A549 (cell line): ENCODE measurements around the gene KLF16. TPM values are rescaled to one million over a fixed set of nuclear protein-coding genes. Genes with fewer than 3 reads are reported as not detected.

ENCODE experiments used
- ATAC-seq, 2 experiments: fragments of 200-7000 bp in 1 of 2; fragments of >200 bp in 1 of 2; cut with Nextera tagmentation in 1 of 2; cut with Tn5 transposase in 1 of 2; 3 replicates each; pipeline versions ENCODE4 v1.8.0 to v1.9.1; 2018 to 2020; ENCODE audit warnings: mild to moderate bottlenecking in 1 of 2, moderate library complexity in 1 of 2
- CTCF ChIA-PET: fragments of 300-600 bp; sonication (Branson Sonifier 250); formaldehyde crosslinking; extraction: SDS; loops from one replicate; lab custom pipeline; 2021; ENCODE audit warnings: antibody characterized with exemption, inconsistent platforms; lab: Yijun Ruan, JAX
- POLR2A ChIA-PET: fragments of 350-600 bp; formaldehyde crosslinking; extraction: SDS; loops from one replicate; lab custom pipeline; 2021; ENCODE audit warnings: antibody characterized with exemption, inconsistent platforms; lab: Yijun Ruan, JAX
- DNase-seq, 2 experiments: peaks; one replicate each; pipeline versions ENCODE4 v3.0.0 to v3.0.0-alpha.2; 2011 to 2016; ENCODE audit warnings: low read depth in 1 of 2, low spot score in 1 of 2
- FAIRE-seq: peaks from 2 replicates; lab custom pipeline; 2011; peaks lifted over from hg19 to GRCh38; lab: Jason Lieb, UNC
- H3K27ac ChIP-seq, 2 experiments: fragments of >200 bp; sonication (Bioruptor Twin); formaldehyde crosslinking; 3 replicates each; pipeline ENCODE4 v1.5.1; 2016 to 2017
- H3K4me1 ChIP-seq: fragments of >200 bp; sonication (Bioruptor Twin); formaldehyde crosslinking; 3 replicates; pipeline ENCODE4 v1.6.1; 2016
- H3K4me2 ChIP-seq: fragments of >200 bp; sonication (Bioruptor Twin); formaldehyde crosslinking; 3 replicates; pipeline ENCODE4 v1.6.1; 2016
- H3K4me3 ChIP-seq: fragments of >200 bp; sonication (Bioruptor Twin); formaldehyde crosslinking; 3 replicates; pipeline ENCODE4 v1.5.1; 2016
- H3K9me3 ChIP-seq: fragments of >200 bp; sonication (Bioruptor Twin); formaldehyde crosslinking; 3 replicates; pipeline ENCODE4 v1.6.1; 2016
- CBX2 ChIP-seq: fragments of 200-600 bp; sonication (generic); IDR thresholded peaks from 2 replicates; pipeline ENCODE4 v1.6.1; 2016; ENCODE audit warnings: low read depth, mild to moderate bottlenecking, borderline replicate concordance
- CHD2 ChIP-seq: fragments of 150-350 bp; IDR thresholded peaks from 2 replicates; pipeline ENCODE4 v1.6.1; 2014; ENCODE audit warnings: low read length; ENCODE audit not compliant: partially characterized antibody
- CHD4 ChIP-seq: fragments of 200-600 bp; sonication (generic); IDR thresholded peaks from 2 replicates; pipeline ENCODE4 v1.6.1; 2016; ENCODE audit warnings: antibody characterized with exemption, mild to moderate bottlenecking, borderline replicate concordance
- E2F6 ChIP-seq: IDR thresholded peaks from 2 replicates; pipeline ENCODE4 v1.6.1; 2012; ENCODE audit warnings: low read depth, borderline replicate concordance
- EHF ChIP-seq: fragments of 250-450 bp; sonication (Bioruptor Pico); IDR thresholded peaks from 2 replicates; pipeline ENCODE4 v1.5.0; 2020; ENCODE audit warnings: mild to moderate bottlenecking
- ESRRA ChIP-seq: fragments of 150-350 bp; IDR thresholded peaks from 2 replicates; pipeline ENCODE4 v1.6.1; 2014; ENCODE audit warnings: mild to moderate bottlenecking, low read length, borderline replicate concordance
- GATA3 ChIP-seq: IDR thresholded peaks from 2 replicates; pipeline ENCODE4 v1.6.1; 2012; ENCODE audit warnings: borderline replicate concordance
- HOXA7 ChIP-seq: fragments of 250-450 bp; sonication (Bioruptor Pico); IDR thresholded peaks from 2 replicates; pipeline ENCODE4 v1.5.0; 2020; ENCODE audit warnings: mild to moderate bottlenecking, moderate library complexity
- HOXB5 ChIP-seq: fragments of 250-450 bp; sonication (Bioruptor Pico); IDR thresholded peaks from 2 replicates; pipeline ENCODE4 v1.5.0; 2020; ENCODE audit warnings: mild to moderate bottlenecking, moderate library complexity
- JUN ChIP-seq, 2 experiments: fragments of >200 bp; sonication (Bioruptor Twin); formaldehyde crosslinking; IDR thresholded peaks; 2 replicates in 1 of 2; 3 replicates in 1 of 2; pipeline ENCODE4 v1.6.1; 2016 to 2017
- MAZ ChIP-seq: fragments of 150-350 bp; IDR thresholded peaks from 2 replicates; pipeline ENCODE4 v1.6.1; 2014; ENCODE audit warnings: antibody characterized with exemption, low read depth, low read length, borderline replicate concordance
- MYC ChIP-seq: IDR thresholded peaks from 2 replicates; pipeline ENCODE4 v1.6.1; 2012; ENCODE audit warnings: mild to moderate bottlenecking, inconsistent platforms, low read length, improper control_type of control experiment, borderline replicate concordance
- NPAS2 ChIP-seq: fragments of 250-450 bp; sonication (Bioruptor Pico); IDR thresholded peaks from 2 replicates; pipeline ENCODE4 v1.8.0; 2022; ENCODE audit warnings: mild to moderate bottlenecking, moderate library complexity, borderline replicate concordance
- NR3C1 ChIP-seq: fragments of >200 bp; sonication (Bioruptor Twin); formaldehyde crosslinking; IDR thresholded peaks from 3 replicates; pipeline ENCODE4 v1.6.1; 2017
- REST ChIP-seq: fragments of 200-600 bp; sonication (generic); IDR thresholded peaks from 2 replicates; pipeline ENCODE4 v1.6.1; 2016; ENCODE audit warnings: antibody characterized with exemption, mild to moderate bottlenecking, moderate library complexity
- RFX5 ChIP-seq: fragments of 450-650 bp; IDR thresholded peaks from 2 replicates; pipeline ENCODE4 v1.7.1; 2014; ENCODE audit warnings: antibody characterized with exemption, mild to moderate bottlenecking, moderate library complexity
- RNF2 ChIP-seq: fragments of 200-600 bp; sonication (generic); IDR thresholded peaks from 2 replicates; pipeline ENCODE4 v1.6.1; 2016; ENCODE audit warnings: low read depth, mild to moderate bottlenecking, antibody characterized with exemption, moderate library complexity, borderline replicate concordance
- TFCP2L1 ChIP-seq: fragments of 250-450 bp; sonication (Bioruptor Pico); IDR thresholded peaks from 2 replicates; pipeline ENCODE4 v1.5.0; 2021; ENCODE audit warnings: mild to moderate bottlenecking
- TP53 ChIP-seq: fragments of 250-450 bp; sonication (Bioruptor Pico); IDR thresholded peaks from 2 replicates; pipeline ENCODE4 v1.5.0; 2021; ENCODE audit warnings: mild to moderate bottlenecking, moderate library complexity
- ZC3H11A ChIP-seq: fragments of 450-650 bp; IDR thresholded peaks from 2 replicates; pipeline ENCODE4 v1.6.1; 2014; ENCODE audit warnings: antibody characterized with exemption, mild to moderate bottlenecking
- ZFP36 ChIP-seq: fragments of 450-650 bp; IDR thresholded peaks from 2 replicates; pipeline ENCODE4 v1.6.1; 2014; ENCODE audit warnings: borderline replicate concordance; ENCODE audit not compliant: partially characterized antibody
- ZNF302 ChIP-seq: fragments of 250-450 bp; sonication (Bioruptor Pico); IDR thresholded peaks from 2 replicates; pipeline ENCODE4 v1.9.0; 2021; ENCODE audit warnings: inconsistent platforms, mild to moderate bottlenecking, moderate library complexity
- ZSCAN20 ChIP-seq: fragments of 250-450 bp; sonication (Bioruptor Pico); IDR thresholded peaks from 2 replicates; pipeline ENCODE4 v1.8.0; 2022; ENCODE audit warnings: mild to moderate bottlenecking, moderate library complexity
- WGBS: methylation state at CpG from one replicate; pipeline ENCODE4 v1.1.6; 2017; ENCODE audit errors: missing lambda C conversion rate; 5-methylcytosine and 5-hydroxymethylcytosine counted together
- polyA plus RNA-seq, 4 experiments: library from polyadenylated mRNA; depleted of rRNA in 3 of 4; stranded (reverse); fragments of >200 nt; fragmentation: RNase III in 1 of 4; extraction: RNeasy Plus Mini Kit Qiagen cat#74134 plus additional on column Dnase treatment in 1 of 4; gene quantifications; 2 replicates in 3 of 4; 3 replicates in 1 of 4; pipeline ENCODE4 v1.2.3, GENCODE V29; 2011 to 2017
- TF ChIP-seq, protein P1 (sequence below): fragments of >200 bp; sonication (Bioruptor Twin); formaldehyde crosslinking; IDR thresholded peaks from 3 replicates; pipeline ENCODE4 v1.6.1; 2016

Gene KLF16
- polyA plus RNA-seq, 2 of the 4 experiments (the other 2 are of a cell fraction) = 5.8 to 25.7 TPM

DNA sequence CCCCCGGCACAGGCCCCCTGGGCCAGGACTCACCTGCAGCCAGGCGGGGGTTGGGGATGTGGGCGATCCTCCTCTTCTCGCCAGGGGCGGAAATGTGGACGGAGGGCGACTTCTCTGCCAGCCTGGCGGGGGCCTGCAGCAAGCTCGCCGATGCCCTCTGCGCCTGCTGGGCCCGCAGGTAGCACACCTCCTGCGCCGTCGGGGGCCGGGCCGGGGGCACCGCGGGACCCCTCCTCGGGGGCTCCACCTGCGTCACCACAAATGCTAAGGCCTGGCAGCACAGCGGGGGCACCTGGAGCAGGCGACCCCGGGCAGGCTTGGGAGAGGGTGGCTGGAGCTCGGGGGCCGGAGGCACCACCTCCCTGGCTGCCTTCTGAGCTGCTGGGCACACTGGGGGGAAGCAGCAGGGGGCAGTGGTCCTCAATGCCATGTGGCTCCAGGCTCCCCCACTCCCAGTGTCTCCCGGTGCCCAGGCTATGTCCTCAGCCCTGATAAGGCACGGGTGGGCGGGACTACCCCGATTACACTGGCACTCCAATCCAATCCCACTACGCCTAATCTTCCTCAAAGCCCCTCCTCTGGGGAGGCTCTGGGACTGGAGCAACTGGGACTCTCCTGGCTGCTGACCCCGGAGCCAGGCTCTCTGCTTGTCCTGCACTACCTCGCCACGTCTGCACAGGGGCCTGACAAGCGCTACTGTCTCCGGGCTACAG is 39.7 kb downstream of the KLF16 start:
- CTCF ChIA-PET = interaction anchor here (1.3 to 14.1 kb wide), 6 partner anchors 10 to 151 kb away, joined by 3 to 212 read pairs (median 4); no protein-coding TSS in a partner anchor
- TF ChIP-seq CHD2 = no peak
- TF ChIP-seq, protein P1, sequence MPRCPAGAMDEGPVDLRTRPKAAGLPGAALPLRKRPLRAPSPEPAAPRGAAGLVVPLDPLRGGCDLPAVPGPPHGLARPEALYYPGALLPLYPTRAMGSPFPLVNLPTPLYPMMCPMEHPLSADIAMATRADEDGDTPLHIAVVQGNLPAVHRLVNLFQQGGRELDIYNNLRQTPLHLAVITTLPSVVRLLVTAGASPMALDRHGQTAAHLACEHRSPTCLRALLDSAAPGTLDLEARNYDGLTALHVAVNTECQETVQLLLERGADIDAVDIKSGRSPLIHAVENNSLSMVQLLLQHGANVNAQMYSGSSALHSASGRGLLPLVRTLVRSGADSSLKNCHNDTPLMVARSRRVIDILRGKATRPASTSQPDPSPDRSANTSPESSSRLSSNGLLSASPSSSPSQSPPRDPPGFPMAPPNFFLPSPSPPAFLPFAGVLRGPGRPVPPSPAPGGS = no peak
- TF ChIP-seq RNF2 = no peak
- TF ChIP-seq ESRRA = no peak
- no peak for TF ChIP-seq HOXB5 (CRISPR knock-in tag)
- no peak for TF ChIP-seq ZC3H11A
- TF ChIP-seq E2F6 = no peak
- no peak for TF ChIP-seq MAZ
- no peak for TF ChIP-seq CHD4
- H3K9me3 ChIP-seq = no peaks in the 10 kb centered on the region
- H3K27ac ChIP-seq = no peak overlapping the region
- H3K4me3 ChIP-seq = no peak overlapping the region
- no peak overlapping the region for H3K4me2 ChIP-seq
- no peak for FAIRE-seq
- ATAC-seq = no peak
- WGBS = 92% methylated on average over 7 of the region's 36 CpGs
- H3K4me1 ChIP-seq = peaks cover 10% of the 10 kb centered on the region
- DNase-seq = no peak
- POLR2A ChIA-PET = no interaction called here

DNA sequence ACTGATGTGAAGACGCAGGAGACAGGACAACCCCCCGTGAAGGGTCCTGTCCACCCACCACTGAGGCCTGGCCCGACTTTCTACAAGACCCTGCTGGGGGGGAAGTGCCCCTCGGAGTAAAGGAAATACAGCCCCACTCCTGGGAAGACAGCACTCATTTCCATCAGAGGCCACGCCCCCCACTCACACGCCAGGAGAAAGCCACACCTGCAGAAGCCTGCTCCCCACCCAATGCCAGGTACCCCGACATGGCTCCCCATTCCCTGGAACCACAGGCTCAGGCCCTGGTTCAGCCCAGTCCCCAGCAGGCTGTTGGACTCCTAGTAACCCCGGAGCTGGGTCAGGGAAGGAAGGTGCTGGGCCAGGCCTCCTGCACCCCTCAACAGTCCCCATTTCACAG is 40.4 kb downstream of the KLF16 start:
- POLR2A ChIA-PET = no interaction called here
- Histone ChIP-seq H3K9me3 (no peaks in the 10 kb centered on the region), H3K27ac (no peak overlapping the region), H3K4me1 (peaks cover 10% of the 10 kb centered on the region)
- ATAC-seq (no peak), FAIRE-seq (no peak)
- 80% methylated on average over 1 of the region's 8 CpGs for WGBS
- no peak for TF ChIP-seq NPAS2 (CRISPR knock-in tag)
- no peak for TF ChIP-seq ZNF302 (CRISPR knock-in tag)
- TF ChIP-seq MAZ = no peak
- TF ChIP-seq CBX2 = no peak
- no peak for TF ChIP-seq TFCP2L1 (CRISPR knock-in tag)
- TF ChIP-seq EHF (CRISPR knock-in tag) = no peak
- no peak for TF ChIP-seq JUN (IDR thresholded peaks at IDR 0.05)
- TF ChIP-seq HOXA7 = no peak
- TF ChIP-seq RFX5 = no peak
- TF ChIP-seq TP53 (CRISPR knock-in tag) = no peak
- TF ChIP-seq REST = no peak
- TF ChIP-seq ZSCAN20 (CRISPR knock-in tag) = no peak
- no peak for TF ChIP-seq NR3C1
- TF ChIP-seq ZFP36 = no peak
- no peak for TF ChIP-seq MYC
- TF ChIP-seq CHD4 = no peak
- no peak for TF ChIP-seq GATA3
- TF ChIP-seq ESRRA = no peak
- TF ChIP-seq, all 56 proteins: peak for 0
- no peak overlapping the region for H3K4me2 ChIP-seq
- H3K4me3 ChIP-seq = no peak overlapping the region
- CTCF ChIA-PET = interaction anchor here (0.8 to 14.1 kb wide), 6 partner anchors 9 to 151 kb away, joined by 3 to 212 read pairs (median 4); no protein-coding TSS in a partner anchor
- no peak for DNase-seq
